Left ventricle myocardium superior (tissue), 1 donor: Measurements from ENCODE around the gene EZH2. TPM values are rescaled to one million over a fixed set of nuclear protein-coding genes. Genes with fewer than 3 reads are reported as not detected.

Experiments used
- ATAC-seq: fragments of 200-7000 bp; cut with Tn5 transposase; one replicate; pipeline ENCODE4 v1.9.1; 2020; ENCODE audit warnings: mild to moderate bottlenecking, moderate library complexity
- DNase-seq: peaks from one replicate; pipeline ENCODE4 v3.0.0-alpha.2; 2020
- intact Hi-C: fragments of 100-400 bp; cut with micrococcal nuclease; formaldehyde crosslinking; loops from one replicate; pipeline ENCODE4 v1.11.0; 2022
- total RNA-seq: library from RNA; stranded (reverse); fragmentation: NEBNext Ultra II Directional; extraction: Animal tissue kit (Norgen Biotek cat#: 25700); gene quantifications from one replicate; pipeline ENCODE4 v1.2.1, GENCODE V29; 2021
- donor health status: DM: no; HTN: yes; CAD: no; lungs with severe emphysema.

Gene EZH2
- total RNA-seq, 1 donor from 2014 or later, result 1.1 TPM

DNA sequence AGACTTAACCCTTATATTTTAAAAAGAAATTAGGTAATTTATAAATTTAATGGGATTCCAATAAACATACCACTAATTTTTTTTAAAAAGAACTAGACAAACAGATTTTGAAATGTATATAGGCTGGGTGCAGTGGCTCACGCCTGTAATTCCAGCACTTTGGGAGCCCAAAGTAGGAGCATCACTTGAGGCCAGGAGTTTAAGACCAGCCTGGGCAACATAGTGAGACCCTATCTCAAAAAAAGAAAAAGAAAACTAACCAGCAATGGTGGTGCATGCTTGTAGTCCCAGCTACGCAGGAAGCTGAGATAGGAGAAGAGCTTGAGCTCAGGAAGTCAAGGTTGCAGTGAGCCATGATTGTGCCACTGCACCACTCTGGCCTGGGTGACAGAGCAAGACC lies 62.7 kb downstream of the EZH2 start:
- intact Hi-C loops, result no loop called here

DNA sequence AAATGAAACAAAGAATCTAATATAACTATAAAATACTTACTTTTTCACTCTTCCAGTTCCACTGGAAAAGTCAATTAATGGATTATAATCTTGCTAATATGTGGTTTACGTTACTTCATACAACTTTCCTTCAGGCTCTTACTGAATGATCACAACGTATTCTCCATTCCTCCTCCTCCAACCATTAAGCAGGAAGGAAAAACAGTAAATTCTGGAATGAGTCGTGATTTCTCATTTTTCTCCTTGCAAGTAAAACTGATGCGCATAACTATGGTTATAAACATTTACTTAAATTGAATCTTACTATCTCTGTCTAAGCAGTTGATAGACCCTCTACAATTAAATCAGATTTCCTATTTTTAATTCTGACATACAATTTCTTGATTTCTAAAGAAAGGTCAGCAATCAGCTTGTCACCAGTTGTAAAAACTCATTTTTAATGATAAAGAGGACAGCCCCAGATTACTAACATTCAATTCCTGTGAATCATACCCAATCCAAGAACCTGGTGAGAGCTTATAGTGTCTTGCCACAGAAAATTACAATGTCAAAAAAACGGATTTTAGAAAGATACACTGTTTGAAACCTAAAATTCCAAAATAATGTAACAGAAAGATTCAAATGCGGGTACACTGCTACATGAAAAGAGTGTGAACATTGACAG lies 64.3 kb downstream of the EZH2 start:
- intact Hi-C loops, result no loop called here
- no peak for ATAC-seq
- no peak for DNase-seq

More for the DNA sequence above, 62.7 kb downstream of the EZH2 start:
- ATAC-seq (no peak), DNase-seq (no peak)

DNA sequence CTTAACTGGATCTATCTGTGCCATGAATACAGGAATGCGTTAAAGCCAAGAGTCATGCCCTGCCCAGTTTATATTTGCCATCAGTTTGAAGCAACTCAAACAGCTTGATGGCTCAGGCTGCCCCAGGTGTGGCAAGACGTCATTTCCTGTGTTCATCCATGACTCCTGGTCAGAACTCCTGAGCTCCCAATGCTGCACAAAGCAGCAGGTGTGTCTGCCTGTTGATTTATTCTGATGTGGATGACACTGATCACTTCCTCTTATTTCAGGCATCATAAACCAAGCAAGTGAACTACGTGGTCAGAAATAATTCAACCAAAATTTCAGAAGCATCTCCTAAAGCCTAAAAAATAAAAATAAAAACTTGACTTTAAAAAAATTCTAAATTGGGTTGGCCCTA lies 68.5 kb downstream of the EZH2 start:
- intact Hi-C loops, result no loop called here

DNA sequence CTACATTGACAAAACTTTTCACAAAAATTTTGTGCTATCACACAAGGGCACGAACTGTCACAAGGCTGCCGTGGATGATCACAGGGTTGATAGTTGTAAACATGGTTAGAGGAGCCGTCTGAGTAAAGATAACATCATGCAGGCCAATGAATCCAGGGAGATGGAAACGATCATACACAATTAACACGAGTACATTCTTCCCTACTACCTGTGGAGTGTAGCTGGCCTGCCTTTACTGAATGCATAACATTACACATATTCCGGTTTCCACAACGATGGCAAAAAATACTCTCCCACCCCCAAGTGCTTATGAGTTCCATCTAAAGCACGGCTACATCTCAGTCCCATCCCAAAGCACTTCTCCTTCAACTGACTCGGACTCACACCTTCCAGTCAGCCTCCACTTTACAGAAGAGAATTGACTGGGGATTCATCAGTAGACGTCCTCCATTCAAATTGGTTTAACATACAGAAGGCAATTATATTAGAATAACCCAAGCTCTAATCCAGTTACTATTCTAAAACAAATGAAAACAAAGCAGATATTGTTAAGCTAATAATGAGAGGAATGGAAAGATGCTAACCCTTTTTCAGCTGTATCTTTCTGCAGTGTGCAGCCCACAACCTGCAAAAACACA lies 69.0 kb downstream of the EZH2 start:
- ATAC-seq (no peak), DNase-seq (no peak)
- intact Hi-C loops, result no loop called here

More for the DNA sequence above, 68.5 kb downstream of the EZH2 start:
- no peak for DNase-seq
- ATAC-seq, result no peak

DNA sequence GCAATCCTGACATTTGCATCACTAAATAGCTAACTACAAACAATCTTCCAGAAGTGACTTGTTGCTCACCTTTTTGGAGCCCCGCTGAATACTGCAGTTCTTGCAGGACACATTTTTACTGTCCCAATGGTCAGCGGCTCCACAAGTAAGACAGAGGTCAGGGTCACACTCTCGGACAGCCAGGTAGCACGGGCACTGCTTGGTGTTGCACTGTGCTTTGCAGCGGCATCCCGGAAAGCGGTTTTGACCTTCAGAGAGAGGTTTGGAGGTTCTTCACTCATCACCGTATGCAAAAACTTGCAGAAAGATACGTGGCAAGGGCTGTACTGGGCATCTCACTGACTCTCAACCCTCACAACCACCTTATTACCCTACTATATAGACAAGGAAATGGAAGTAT lies 70.2 kb downstream of the EZH2 start:
- intact Hi-C loops, result no loop called here
- DNase-seq (no peak), ATAC-seq (no peak)

DNA sequence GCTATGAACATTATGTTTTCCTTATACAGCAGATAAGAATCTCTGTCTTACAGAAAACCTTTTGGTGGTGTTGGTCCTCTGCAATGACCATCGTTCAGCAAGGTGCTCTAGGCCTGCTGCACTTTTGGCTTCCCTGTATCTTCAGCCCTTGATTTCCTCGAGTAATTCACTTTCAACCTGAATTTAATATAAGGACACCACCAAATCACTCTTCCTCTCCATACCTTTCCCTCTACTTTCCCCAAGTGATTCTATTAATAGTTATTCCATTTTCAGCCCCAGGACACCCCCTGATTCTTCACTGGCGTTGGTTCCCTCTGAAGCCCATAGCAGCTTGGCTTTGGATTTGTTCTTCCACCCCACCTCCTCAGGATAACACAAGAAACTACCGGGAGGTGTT lies 72.2 kb downstream of the EZH2 start:
- ATAC-seq, result no peak
- intact Hi-C loops, result no loop called here
- DNase-seq, result no peak

DNA sequence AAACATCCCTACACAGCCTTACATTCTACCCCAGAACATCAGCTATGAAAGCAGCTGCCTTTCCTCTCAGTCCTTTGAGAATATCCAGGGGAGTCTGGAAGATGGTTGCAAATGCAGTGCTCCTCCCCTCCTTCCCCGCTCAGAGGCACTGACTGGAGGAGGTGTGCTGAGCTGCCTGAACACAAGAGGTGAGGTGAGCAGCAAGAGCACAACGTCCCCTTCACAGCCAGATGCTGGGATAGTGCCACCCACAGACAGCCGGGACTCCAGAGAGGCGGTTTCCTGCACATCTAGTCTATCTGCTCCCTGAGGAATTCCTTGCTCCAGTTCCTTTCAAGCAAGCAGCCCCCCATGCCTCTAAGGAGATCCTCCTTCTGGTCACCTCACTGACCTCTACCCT lies 74.2 kb downstream of the EZH2 start:
- intact Hi-C loops, result no loop called here
- ATAC-seq (no peak), DNase-seq (no peak)

DNA sequence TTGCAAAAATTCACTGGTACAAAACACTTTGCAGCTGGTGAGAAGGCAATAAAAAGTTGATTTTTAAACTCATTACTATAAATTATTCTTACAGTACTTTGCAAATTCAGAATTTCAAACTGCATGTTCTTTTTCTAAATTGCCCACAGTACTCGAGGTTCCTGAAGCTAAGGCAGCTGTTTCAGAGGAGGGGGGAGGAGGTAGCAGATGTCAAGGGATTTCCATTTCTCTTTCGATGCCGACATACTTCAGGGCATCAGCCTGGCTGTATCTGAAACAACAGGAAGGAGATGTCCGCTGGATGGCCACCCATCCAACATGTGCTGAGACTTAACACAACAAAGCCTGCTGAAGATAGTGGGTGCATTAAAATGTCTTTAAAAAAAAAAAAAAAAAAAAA lies 76.7 kb downstream of the EZH2 start:
- ATAC-seq, result no peak
- intact Hi-C loops, result no loop called here
- DNase-seq, result no peak

DNA sequence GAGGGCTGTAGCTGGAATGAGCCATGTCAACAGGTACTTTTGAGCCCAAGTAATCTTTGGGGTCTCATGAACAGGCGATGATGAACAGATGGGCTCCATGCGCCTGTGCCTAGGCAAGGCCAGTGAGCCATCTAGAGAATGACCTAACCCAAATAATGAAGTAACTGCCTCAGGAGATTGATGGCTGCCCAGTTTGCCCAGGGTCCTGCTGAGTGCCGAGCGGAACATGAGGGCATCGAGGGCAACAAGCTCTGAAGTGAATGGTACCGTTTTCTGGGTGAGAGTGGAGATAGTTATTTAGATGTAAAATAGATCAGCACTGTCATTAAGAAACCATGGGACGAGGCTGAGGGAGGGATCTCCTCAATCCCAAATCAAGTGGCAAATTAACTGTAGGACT lies 77.9 kb downstream of the EZH2 start:
- DNase-seq (no peak), ATAC-seq (no peak)
- intact Hi-C loops, result no loop called here

DNA sequence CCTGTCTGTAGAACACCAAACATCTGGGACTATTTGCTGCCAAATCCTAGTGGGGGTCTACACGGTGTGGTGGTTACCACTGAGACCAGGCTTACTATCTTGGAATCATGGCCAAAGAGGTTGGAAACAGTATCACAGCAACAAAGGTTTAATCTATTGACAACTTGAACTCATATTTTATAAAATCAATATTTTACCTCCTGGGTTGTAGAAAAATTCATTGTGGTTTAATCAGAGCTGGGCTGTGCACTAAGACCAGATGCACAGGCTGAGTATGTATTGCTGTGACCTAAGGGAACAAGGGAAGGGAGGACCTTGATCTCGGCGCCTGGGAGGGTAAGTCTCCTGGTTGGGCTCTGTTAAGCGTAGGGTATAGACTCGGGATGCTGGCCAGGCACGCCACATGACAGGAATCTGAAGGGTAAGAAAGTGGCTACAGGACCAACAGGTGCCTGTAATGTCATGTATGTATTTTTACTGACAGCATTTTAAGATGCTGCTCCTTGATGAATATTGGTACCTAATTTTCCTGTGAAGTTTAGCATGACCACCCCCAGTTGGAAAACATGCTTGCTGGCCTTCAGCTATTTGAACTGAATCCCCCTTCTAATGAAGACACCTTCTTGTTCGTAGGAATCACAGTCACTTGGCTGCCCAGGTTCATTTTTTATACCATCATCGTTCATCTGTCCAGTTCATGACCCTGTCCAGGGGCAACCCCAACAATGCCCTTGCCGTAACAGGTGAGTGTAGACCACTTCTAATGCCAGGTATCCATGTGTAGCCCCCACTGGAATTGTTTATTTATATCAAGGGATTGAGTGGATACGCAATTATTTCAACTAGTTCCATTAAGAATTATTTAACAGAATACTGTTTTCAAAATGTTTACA lies 79.5 kb downstream of the EZH2 start:
- ATAC-seq (no peak), DNase-seq (no peak)
- intact Hi-C loops, result no loop called here

DNA sequence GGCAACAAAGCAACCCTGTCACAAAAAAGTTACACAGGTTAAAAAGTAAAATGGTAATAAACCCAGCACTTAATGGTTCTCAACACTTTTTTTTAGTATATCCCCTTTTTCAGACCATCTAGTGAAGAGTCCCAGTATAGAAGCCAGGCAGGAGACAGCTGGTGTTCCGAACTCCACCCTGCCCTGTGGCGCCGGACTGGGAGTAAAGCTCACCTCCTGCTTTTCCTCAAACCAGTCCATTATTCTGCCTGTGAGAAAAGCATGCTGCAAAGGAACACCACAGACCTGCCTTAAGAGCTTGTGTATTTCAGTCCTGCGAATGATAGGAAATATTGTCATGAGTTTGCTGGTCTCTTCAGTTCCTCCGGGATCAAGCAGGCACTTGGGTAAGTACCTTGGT lies 81.0 kb downstream of the EZH2 start:
- ATAC-seq (no peak), DNase-seq (no peak)
- intact Hi-C loops, result no loop called here

DNA sequence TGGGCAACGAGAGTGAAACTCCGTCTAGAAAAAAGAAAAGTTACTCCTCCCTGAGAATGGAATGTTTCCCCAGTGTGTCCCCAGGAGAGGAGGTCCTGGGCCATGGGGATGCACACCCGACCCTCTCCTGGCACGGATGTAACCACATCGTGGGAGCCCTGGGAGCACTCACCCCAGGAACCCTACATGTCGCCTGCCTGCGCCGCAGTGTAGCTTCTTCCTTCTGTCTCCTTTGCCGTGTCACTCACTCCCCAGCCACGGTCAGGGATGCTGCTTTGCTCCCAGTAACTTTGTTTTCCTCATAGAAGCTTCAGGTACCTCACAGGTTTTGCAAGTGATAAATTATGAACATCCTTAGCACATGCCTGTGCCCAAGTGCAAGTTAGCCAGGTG lies 82.0 kb downstream of the EZH2 start:
- DNase-seq, result no peak
- ATAC-seq, result no peak

DNA sequence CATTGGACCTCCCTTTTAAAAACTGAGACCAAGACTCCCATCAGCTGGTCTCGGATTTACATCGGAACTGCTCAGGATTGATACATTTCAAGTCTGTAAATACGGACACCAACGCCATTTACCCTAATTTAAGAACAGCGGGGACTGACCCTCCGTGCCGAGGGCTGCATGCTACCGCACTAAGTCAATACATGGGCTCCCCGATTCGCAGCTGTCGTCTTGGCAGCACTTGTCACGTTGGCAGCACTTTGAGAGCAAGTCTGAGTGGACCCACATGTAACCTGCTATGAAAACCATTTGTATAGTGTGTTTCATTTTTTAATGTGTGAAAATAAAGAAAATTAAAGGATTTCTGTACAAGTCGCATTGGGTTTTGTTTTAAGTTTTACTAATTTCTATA lies 83.4 kb downstream of the EZH2 start:
- intact Hi-C loops, result no loop called here
- no peak for ATAC-seq
- no peak for DNase-seq

More for the DNA sequence above, 82.0 kb downstream of the EZH2 start:
- intact Hi-C loops, result no loop called here

DNA sequence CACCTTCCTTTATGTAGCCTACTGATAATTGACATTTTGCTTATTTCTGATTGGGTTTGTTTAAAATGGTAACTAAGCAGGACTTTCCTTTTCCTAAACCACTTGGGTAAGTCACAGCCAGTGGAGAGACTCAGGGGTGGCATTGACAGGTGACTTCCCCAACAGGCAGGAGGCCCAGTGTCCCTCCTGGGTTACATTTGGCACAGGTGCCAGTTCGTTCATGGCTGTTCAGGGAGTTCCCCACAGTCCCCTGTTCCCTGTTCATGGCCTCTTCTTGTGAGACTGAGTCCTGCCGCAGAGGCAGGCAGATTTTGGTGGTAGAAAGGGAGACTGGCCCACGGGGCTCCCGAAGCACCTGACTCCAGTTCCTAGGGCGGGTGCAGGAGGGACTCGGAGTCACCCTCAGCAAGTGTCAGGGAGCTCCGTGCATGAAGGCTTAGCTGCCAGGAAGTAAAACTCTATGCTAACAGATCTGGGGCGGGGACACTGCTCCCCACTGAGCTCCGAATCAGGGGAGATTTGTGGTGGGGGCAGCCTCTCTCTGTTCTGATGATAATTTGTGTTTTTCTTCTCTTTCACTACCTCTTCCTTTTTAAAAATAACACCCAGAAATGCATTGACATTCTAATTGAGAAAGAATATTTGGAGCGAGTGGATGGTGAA lies 84.1 kb downstream of the EZH2 start:
- DNase-seq (no peak), ATAC-seq (no peak)
- intact Hi-C loops, result no loop called here

DNA sequence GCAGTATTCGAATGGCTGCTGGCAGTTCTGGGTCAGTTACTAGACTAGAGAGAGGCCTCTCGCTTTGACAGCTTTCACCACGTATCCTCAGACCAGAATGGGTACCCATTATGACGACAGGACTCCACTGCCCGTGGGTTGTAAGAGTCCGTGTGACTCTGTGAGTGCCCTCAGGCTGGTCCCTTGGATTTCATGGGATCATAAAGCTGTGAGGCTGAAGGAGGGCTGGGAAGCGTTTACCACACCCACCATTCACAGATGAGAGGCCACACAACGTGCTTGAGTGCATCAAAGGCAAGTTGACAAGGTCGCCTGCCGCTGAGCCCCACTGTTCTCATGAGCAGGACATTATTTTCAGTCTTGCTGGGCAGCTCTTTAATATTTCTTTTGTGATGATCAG lies 87.2 kb downstream of the EZH2 start:
- no peak for DNase-seq
- ATAC-seq, result no peak
- intact Hi-C loops, result no loop called here

DNA sequence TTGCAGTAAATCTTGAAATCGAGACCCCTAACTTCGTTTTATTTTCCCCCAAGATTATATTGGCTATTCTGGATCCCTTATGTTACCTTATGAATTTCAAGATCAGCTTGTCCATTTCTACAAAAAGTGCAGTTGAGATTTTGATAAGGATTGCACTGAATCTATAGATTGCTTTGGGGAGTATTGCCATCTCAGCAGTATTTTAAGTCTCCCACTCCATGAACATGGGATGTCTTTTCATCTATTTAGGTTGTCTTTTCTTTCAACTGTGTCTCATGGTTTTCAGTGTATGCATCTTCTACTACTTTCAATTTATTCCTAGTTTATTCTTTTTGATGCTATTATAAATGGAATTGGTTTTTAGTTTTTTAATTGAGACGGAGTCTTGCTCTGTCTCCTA lies 89.6 kb downstream of the EZH2 start:
- DNase-seq, result no peak
- ATAC-seq, result no peak
- intact Hi-C loops, result no loop called here

DNA sequence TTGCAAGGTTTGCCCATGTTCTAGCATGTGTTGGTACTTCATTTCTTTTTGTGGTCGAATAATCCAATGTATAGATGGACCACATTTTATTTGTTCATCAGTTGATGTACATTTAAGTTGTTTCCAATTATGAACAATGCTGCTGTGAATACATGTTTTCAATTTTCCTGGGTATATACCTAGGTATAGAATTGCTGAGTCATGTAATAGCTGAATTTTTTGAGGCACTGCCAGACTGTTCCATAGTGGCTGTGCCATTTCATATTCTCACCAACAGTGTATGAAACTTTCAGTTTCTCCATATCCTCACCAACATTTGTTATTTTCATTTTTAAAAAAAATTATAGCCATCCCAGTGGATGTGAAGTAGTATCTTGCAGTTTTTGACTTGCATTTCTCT lies 90.5 kb downstream of the EZH2 start:
- intact Hi-C loops, result no loop called here
- ATAC-seq (no peak), DNase-seq (no peak)

DNA sequence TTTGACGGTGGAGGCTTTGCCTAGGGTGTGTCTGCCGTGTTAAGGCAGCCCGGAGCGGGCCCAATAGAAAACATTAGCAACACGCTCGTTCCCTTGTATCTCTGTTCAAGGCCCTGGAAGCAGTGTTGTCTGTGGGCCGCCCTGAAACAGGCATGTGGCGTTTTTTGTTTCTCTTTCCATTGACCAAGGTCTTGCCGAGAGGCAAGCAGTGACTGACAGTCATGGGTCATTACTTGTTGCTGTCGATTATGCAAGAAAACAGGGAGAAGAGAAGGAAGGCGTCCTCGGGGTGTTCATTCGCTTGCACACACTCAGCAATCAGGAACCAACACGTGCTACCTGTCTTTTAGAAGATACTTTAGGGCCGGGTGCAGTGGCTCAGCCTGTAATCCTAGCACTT lies 92.5 kb downstream of the EZH2 start:
- DNase-seq, result no peak
- ATAC-seq, result no peak
- intact Hi-C loops, result no loop called here

DNA sequence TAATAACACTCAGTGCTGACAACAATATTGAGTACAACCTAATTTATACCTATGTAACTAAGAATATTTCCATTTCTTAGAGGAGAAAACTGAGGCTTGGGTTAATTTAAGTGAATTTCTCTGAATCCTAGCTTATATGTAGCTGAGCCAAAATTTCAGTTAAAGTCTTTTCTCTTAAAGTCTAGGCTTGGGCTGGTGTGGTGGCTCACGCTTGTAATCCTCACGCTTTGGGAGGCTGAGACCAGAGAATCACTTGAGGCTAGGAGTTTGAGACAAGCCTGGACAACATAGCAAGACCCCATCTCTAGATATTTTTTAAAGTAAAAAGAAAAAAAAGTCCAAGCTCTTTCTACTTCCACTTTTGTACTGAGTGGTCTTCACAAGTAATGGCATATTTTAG lies 93.2 kb downstream of the EZH2 start:
- intact Hi-C loops, result no loop called here
- no peak for ATAC-seq
- no peak for DNase-seq

DNA sequence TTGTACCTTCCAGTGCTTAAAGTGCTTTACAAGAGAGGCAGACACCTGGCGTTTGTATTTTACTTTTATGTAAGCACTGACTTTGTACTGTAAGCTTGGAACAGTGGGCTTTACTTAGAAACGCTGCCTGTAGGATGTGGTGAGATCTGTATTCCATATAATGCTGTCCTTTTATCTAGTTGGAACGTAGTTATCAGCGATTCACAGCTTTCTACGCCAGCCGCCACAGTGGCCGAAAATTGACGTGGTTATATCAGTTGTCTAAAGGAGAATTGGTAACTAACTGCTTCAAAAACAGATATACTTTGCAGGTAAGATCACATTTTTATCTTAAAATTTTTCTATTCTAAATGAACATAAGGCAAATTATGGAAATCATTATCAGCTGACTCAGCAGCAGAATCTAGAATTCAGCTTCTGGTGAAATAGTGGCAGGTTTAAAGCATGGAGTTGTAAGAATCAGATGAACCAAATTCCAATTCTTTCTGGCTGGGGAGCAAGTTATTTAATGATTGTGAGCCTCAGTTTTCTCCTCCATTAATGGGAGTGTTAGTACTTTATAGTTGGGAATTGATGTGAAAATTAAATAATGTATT lies 93.9 kb downstream of the EZH2 start:
- intact Hi-C loops, result no loop called here
- no peak for DNase-seq
- no peak for ATAC-seq
